Hypothalamus (tissue), 51 donors: ENCODE results near the gene VRK1.

Experiments
- DNase-seq, 51 donors: peaks; one replicate each; lab custom pipeline; 2025; lab: John Stamatoyannopoulos, UW

VRK1 gene

GRCh38 chr14:96914571-96915128 lies 117.5 kb downstream of the VRK1 start:
- no peak for DNase-seq

- DNase-seq, result no peak
Measured at GRCh38 chr14:96915478-96915877, 118.3 kb downstream of the VRK1 start.

- DNase-seq, result no peak
Measured at GRCh38 chr14:96916751-96917150, 119.6 kb downstream of the VRK1 start.

- no peak for DNase-seq
Measured at GRCh38 chr14:96917442-96917963, 120.3 kb downstream of the VRK1 start.

- DNase-seq, result no peak
Measured at GRCh38 chr14:96920023-96920422, 122.8 kb downstream of the VRK1 start.

- DNase-seq, result no peak
Measured at GRCh38 chr14:96920820-96921219, 123.6 kb downstream of the VRK1 start.

- DNase-seq, result no peak
Measured at GRCh38 chr14:96922986-96923385, 125.8 kb downstream of the VRK1 start.

- DNase-seq, result no peak
Measured at GRCh38 chr14:96925422-96925821, 128.2 kb downstream of the VRK1 start.

- no peak for DNase-seq
Measured at GRCh38 chr14:96926001-96926400, 128.8 kb downstream of the VRK1 start.

GRCh38 chr14:96928779-96929380 lies 131.7 kb downstream of the VRK1 start:
- DNase-seq, result no peak

GRCh38 chr14:96929950-96930349 lies 132.8 kb downstream of the VRK1 start:
- no peak for DNase-seq

GRCh38 chr14:96930526-96930925 lies 133.3 kb downstream of the VRK1 start:
- no peak for DNase-seq
